ENCODE data around the gene DDX18. TPM values are rescaled to one million over a fixed set of nuclear protein-coding genes. Genes with fewer than 3 reads are reported as not detected.
"Not testable (repeated sequence)": the region's sequence is repeated elsewhere in the genome, so short reads cannot be mapped to it uniquely, and the experiment has no call there.

Gene DDX18
- total RNA-seq, 1 experiment from 2014 or later = 121 TPM

- H3K4me1 ChIP-seq (ENCODE audit: insufficient read depth, low read length, poor library complexity, severe bottlenecking) = no peaks in the 10 kb centered on the region
- intact Hi-C loops (cut with micrococcal nuclease; ENCODE audit: unreplicated experiment) = no loop called here
- ChIA-PET POLR2A (ENCODE audit: low non-redundant PET) (no interaction called here), CTCF (interaction anchor here (1.1 kb wide), 1 partner anchor 9 kb away, joined by 3 read pairs; no protein-coding TSS in a partner anchor)
- DNase-seq (ENCODE audit: low spot score) = no peak
- peaks cover 3% of the 10 kb centered on the region for H3K27me3 ChIP-seq (replicated peaks; ENCODE audit: insufficient read depth, low read depth, low read length, poor library complexity)
- no peaks in the 10 kb centered on the region for H3K9me3 ChIP-seq (ENCODE audit: low read depth, low read length, poor library complexity, severe bottlenecking)
- H3K36me3 ChIP-seq (ENCODE audit: insufficient read depth, low read length, poor library complexity, severe bottlenecking) = no peaks in the 10 kb centered on the region
- no peak overlapping the region for H3K4me3 ChIP-seq (ENCODE audit: low read depth, low read length, poor library complexity, severe bottlenecking)
- BruUV-seq (replicated peaks) = no TSS peak
- H3K27ac ChIP-seq (ENCODE audit: low read depth, low read length, poor library complexity, severe bottlenecking) = no peak overlapping the region
- no peak for TF ChIP-seq EZH2 (IDR thresholded peaks at IDR 0.05; ENCODE audit: borderline replicate concordance, low read depth, low read length, poor library complexity, severe bottlenecking)
- TF ChIP-seq CTCF (conservative IDR thresholded peaks at IDR 0.05; ENCODE audit: low read depth, low read length) = no peak
Measured at GRCh38 chr2:117794668-117795067, 19.8 kb upstream of the DDX18 start.

- no peak overlapping the region for H3K27ac ChIP-seq (ENCODE audit: low read depth, low read length, poor library complexity, severe bottlenecking)
- ChIA-PET CTCF (no interaction called here), POLR2A (ENCODE audit: low non-redundant PET) (no interaction called here)
- H3K4me3 ChIP-seq (ENCODE audit: low read depth, low read length, poor library complexity, severe bottlenecking) = no peak overlapping the region
- no peaks in the 10 kb centered on the region for H3K36me3 ChIP-seq (ENCODE audit: insufficient read depth, low read length, poor library complexity, severe bottlenecking)
- intact Hi-C loops (cut with micrococcal nuclease; ENCODE audit: unreplicated experiment) = no loop called here
- no peaks in the 10 kb centered on the region for H3K4me1 ChIP-seq (ENCODE audit: insufficient read depth, low read length, poor library complexity, severe bottlenecking)
- H3K9me3 ChIP-seq (ENCODE audit: low read depth, low read length, poor library complexity, severe bottlenecking) = no peaks in the 10 kb centered on the region
- no peak for TF ChIP-seq CTCF (conservative IDR thresholded peaks at IDR 0.05; ENCODE audit: low read depth, low read length)
- no TSS peak for BruUV-seq (replicated peaks)
- no peak for DNase-seq (ENCODE audit: low spot score)
- no peaks in the 10 kb centered on the region for H3K27me3 ChIP-seq (replicated peaks; ENCODE audit: insufficient read depth, low read depth, low read length, poor library complexity)
Measured at GRCh38 chr2:117801826-117802225, 12.7 kb upstream of the DDX18 start.

GRCh38 chr2:117803644-117804325, 10.7 kb upstream of the DDX18 start:
- intact Hi-C loops (cut with micrococcal nuclease; ENCODE audit: unreplicated experiment); H3K36me3 ChIP-seq (ENCODE audit: insufficient read depth, low read length, poor library complexity, severe bottlenecking); H3K27me3 ChIP-seq (replicated peaks; ENCODE audit: insufficient read depth, low read depth, low read length, poor library complexity); BruUV-seq (replicated peaks); H3K27ac ChIP-seq (ENCODE audit: low read depth, low read length, poor library complexity, severe bottlenecking); H3K9me3 ChIP-seq (ENCODE audit: low read depth, low read length, poor library complexity, severe bottlenecking); DNase-seq (ENCODE audit: low spot score); H3K4me1 ChIP-seq (ENCODE audit: insufficient read depth, low read length, poor library complexity, severe bottlenecking); POLR2A ChIA-PET (ENCODE audit: low non-redundant PET): not testable (repeated sequence)
- CTCF ChIA-PET = interaction anchor here (0.8 kb wide), 1 partner anchor 11 kb away, joined by 4 read pairs; the partner anchor contains the start of gene DDX18
- H3K4me3 ChIP-seq (ENCODE audit: low read depth, low read length, poor library complexity, severe bottlenecking) = peak overlapping the region; percentile 31

GRCh38 chr2:117812443-117812842, 2.0 kb upstream of the DDX18 start:
- Histone ChIP-seq H3K4me1 (ENCODE audit: insufficient read depth, low read length, poor library complexity, severe bottlenecking) (peaks cover 8% of the 10 kb centered on the region), H3K4me3 (ENCODE audit: low read depth, low read length, poor library complexity, severe bottlenecking) (no peak overlapping the region), H3K27me3 (replicated peaks; ENCODE audit: insufficient read depth, low read depth, low read length, poor library complexity) (no peaks in the 10 kb centered on the region), H3K27ac (ENCODE audit: low read depth, low read length, poor library complexity, severe bottlenecking) (no peak overlapping the region), H3K9me3 (ENCODE audit: low read depth, low read length, poor library complexity, severe bottlenecking) (no peaks in the 10 kb centered on the region), H3K36me3 (ENCODE audit: insufficient read depth, low read length, poor library complexity, severe bottlenecking) (peaks cover 4% of the 10 kb centered on the region)
- DNase-seq (ENCODE audit: low spot score) = no peak
- BruUV-seq (replicated peaks) = no TSS peak
- TF ChIP-seq EZH2 (IDR thresholded peaks at IDR 0.05; ENCODE audit: borderline replicate concordance, low read depth, low read length, poor library complexity, severe bottlenecking) (no peak), CTCF (conservative IDR thresholded peaks at IDR 0.05; ENCODE audit: low read depth, low read length) (no peak)
- intact Hi-C loops (cut with micrococcal nuclease; ENCODE audit: unreplicated experiment) = no loop called here
- CTCF ChIA-PET = no interaction called here
- POLR2A ChIA-PET (ENCODE audit: low non-redundant PET) = no interaction called here

All from A673 (cell line).